Erythroblast (primary cell): ENCODE results near the gene NOS1AP.

Source experiments
- GATA1 ChIP-seq: IDR thresholded peaks from 2 replicates; pipeline ENCODE4 v1.6.1; 2011; ENCODE audit warnings: low read depth, mild to moderate bottlenecking, control low read depth, low read length, moderate library complexity
- POLR2A ChIP-seq: IDR thresholded peaks from 2 replicates; pipeline ENCODE4 v1.6.1; 2011; ENCODE audit warnings: mild to moderate bottlenecking, low read length

GRCh38 chr1:162317621-162318020 is 248.1 kb downstream of the NOS1AP start:
- TF ChIP-seq POLR2A (no peak), GATA1 (no peak)
